Measurements from ENCODE around the gene CPEB1. TPM values are rescaled to one million over a fixed set of nuclear protein-coding genes. Genes with fewer than 3 reads are reported as not detected.
"Not testable (repeated sequence)": the region's sequence is repeated elsewhere in the genome, so short reads cannot be mapped to it uniquely, and the experiment has no call there.

The CPEB1 gene
- total RNA-seq, 3 donors from 2014 or later (not counting 1 experiment from before 2014, with no cell fraction given): not detected

GRCh38 chr15:82507087-82507486 lies 140.1 kb downstream of the CPEB1 start:
- H3K4me1 ChIP-seq (ENCODE audit: control insufficient read depth, insufficient read depth, low read length); H3K4me1 Mint-ChIP-seq; DNase-seq; H3K36me3 ChIP-seq (ENCODE audit: control insufficient read depth, insufficient read depth, low read length); intact Hi-C loops (cut with micrococcal nuclease); H3K27me3 ChIP-seq (ENCODE audit: control insufficient read depth, insufficient read depth, low read length); ATAC-seq; H3K4me3 ChIP-seq (ENCODE audit: low read length); H3K4me3 Mint-ChIP-seq; H3K9me3 ChIP-seq (ENCODE audit: control insufficient read depth, insufficient read depth, low read length); H3K27ac Mint-ChIP-seq; H3K27me3 Mint-ChIP-seq (ENCODE audit: low read depth in 2 of 2); H3K9me3 Mint-ChIP-seq; H3K36me3 Mint-ChIP-seq; H3K27ac ChIP-seq (ENCODE audit: low read length): not testable (repeated sequence)
- no CpG with 5 or more reads among the region's 1 CpG for WGBS (ENCODE audit: insufficient coverage)

- H3K36me3 ChIP-seq (ENCODE audit: control insufficient read depth, insufficient read depth, low read length); H3K4me3 ChIP-seq (ENCODE audit: low read length); H3K27me3 ChIP-seq (ENCODE audit: control insufficient read depth, insufficient read depth, low read length); ATAC-seq; H3K27ac ChIP-seq (ENCODE audit: low read length); H3K4me1 Mint-ChIP-seq; H3K27me3 Mint-ChIP-seq (ENCODE audit: low read depth in 2 of 2); H3K9me3 Mint-ChIP-seq; DNase-seq; H3K4me3 Mint-ChIP-seq; H3K36me3 Mint-ChIP-seq; intact Hi-C loops (cut with micrococcal nuclease); H3K27ac Mint-ChIP-seq; H3K4me1 ChIP-seq (ENCODE audit: control insufficient read depth, insufficient read depth, low read length); H3K9me3 ChIP-seq (ENCODE audit: control insufficient read depth, insufficient read depth, low read length): not testable (repeated sequence)
- WGBS (ENCODE audit: insufficient coverage): no CpG with 5 or more reads among the region's 3 CpGs
Observed at GRCh38 chr15:82505842-82506241, 141.3 kb downstream of the CPEB1 start.

GRCh38 chr15:82504074-82504473 lies 143.1 kb downstream of the CPEB1 start:
- intact Hi-C loops (cut with micrococcal nuclease); H3K27ac Mint-ChIP-seq; H3K9me3 Mint-ChIP-seq; ATAC-seq; DNase-seq; H3K4me3 Mint-ChIP-seq; H3K9me3 ChIP-seq (ENCODE audit: control insufficient read depth, insufficient read depth, low read length); H3K27me3 Mint-ChIP-seq (ENCODE audit: low read depth in 2 of 2); H3K27ac ChIP-seq (ENCODE audit: low read length); H3K36me3 ChIP-seq (ENCODE audit: control insufficient read depth, insufficient read depth, low read length); H3K27me3 ChIP-seq (ENCODE audit: control insufficient read depth, insufficient read depth, low read length); H3K36me3 Mint-ChIP-seq; H3K4me1 Mint-ChIP-seq; H3K4me1 ChIP-seq (ENCODE audit: control insufficient read depth, insufficient read depth, low read length); H3K4me3 ChIP-seq (ENCODE audit: low read length): not testable (repeated sequence)
- WGBS (ENCODE audit: insufficient coverage): no CpG with 5 or more reads among the region's 3 CpGs

- DNase-seq; H3K4me3 Mint-ChIP-seq; H3K4me1 Mint-ChIP-seq; H3K27ac ChIP-seq (ENCODE audit: low read length); H3K9me3 ChIP-seq (ENCODE audit: control insufficient read depth, insufficient read depth, low read length); H3K9me3 Mint-ChIP-seq; H3K27ac Mint-ChIP-seq; H3K27me3 Mint-ChIP-seq (ENCODE audit: low read depth in 2 of 2); H3K4me3 ChIP-seq (ENCODE audit: low read length); H3K27me3 ChIP-seq (ENCODE audit: control insufficient read depth, insufficient read depth, low read length); H3K36me3 ChIP-seq (ENCODE audit: control insufficient read depth, insufficient read depth, low read length); H3K4me1 ChIP-seq (ENCODE audit: control insufficient read depth, insufficient read depth, low read length); H3K36me3 Mint-ChIP-seq; intact Hi-C loops (cut with micrococcal nuclease): not testable (repeated sequence)
- ATAC-seq: peak; percentile 61 to 87 (median 76)
- 100% methylated on average over 1 of the region's 7 CpGs for WGBS (ENCODE audit: insufficient coverage)
Observed at GRCh38 chr15:82502700-82503339, 144.3 kb downstream of the CPEB1 start.

- H3K4me3 ChIP-seq (ENCODE audit: low read length); H3K27me3 ChIP-seq (ENCODE audit: control insufficient read depth, insufficient read depth, low read length); H3K27ac ChIP-seq (ENCODE audit: low read length); H3K36me3 ChIP-seq (ENCODE audit: control insufficient read depth, insufficient read depth, low read length); H3K9me3 Mint-ChIP-seq; H3K27ac Mint-ChIP-seq; H3K9me3 ChIP-seq (ENCODE audit: control insufficient read depth, insufficient read depth, low read length); H3K4me3 Mint-ChIP-seq; intact Hi-C loops (cut with micrococcal nuclease); H3K27me3 Mint-ChIP-seq (ENCODE audit: low read depth in 2 of 2); H3K36me3 Mint-ChIP-seq; H3K4me1 ChIP-seq (ENCODE audit: control insufficient read depth, insufficient read depth, low read length); H3K4me1 Mint-ChIP-seq; DNase-seq: not testable (repeated sequence)
- WGBS (ENCODE audit: insufficient coverage): no CpG with 5 or more reads among the region's 4 CpGs
- ATAC-seq: peak in 1 of 3 donors; percentile 33
Observed at GRCh38 chr15:82500772-82501171, 146.4 kb downstream of the CPEB1 start.

- not testable (repeated sequence) for H3K36me3 Mint-ChIP-seq
Observed at GRCh38 chr15:82497978-82498377, 149.2 kb downstream of the CPEB1 start.

More at GRCh38 chr15:82497978-82498377, 149.2 kb downstream of the CPEB1 start:
- DNase-seq; H3K4me3 Mint-ChIP-seq; H3K4me1 ChIP-seq (ENCODE audit: control insufficient read depth, insufficient read depth, low read length); H3K9me3 ChIP-seq (ENCODE audit: control insufficient read depth, insufficient read depth, low read length); H3K9me3 Mint-ChIP-seq; H3K27ac Mint-ChIP-seq; H3K4me3 ChIP-seq (ENCODE audit: low read length); intact Hi-C loops (cut with micrococcal nuclease); H3K27me3 Mint-ChIP-seq (ENCODE audit: low read depth in 2 of 2); H3K27ac ChIP-seq (ENCODE audit: low read length); H3K36me3 ChIP-seq (ENCODE audit: control insufficient read depth, insufficient read depth, low read length); ATAC-seq; H3K27me3 ChIP-seq (ENCODE audit: control insufficient read depth, insufficient read depth, low read length); H3K4me1 Mint-ChIP-seq: not testable (repeated sequence)

Other genes with a start within 250 kb of the CPEB1 start
- gene GOLGA6L9, start 217.5 kb downstream of the CPEB1 start, total RNA-seq: 1 to 10 TPM; 1.5 to 4.3 (median 3.6) TPM
- gene RPS17, start 106.9 kb downstream of the CPEB1 start, total RNA-seq: 1,000 to 10,000 TPM; 1,035 to 1,314 (median 1,130) TPM
- under 1 TPM in 1 of 3 donors, not detected in 2; 0.59 TPM for gene AP3B2, start 62.5 kb upstream of the CPEB1 start, total RNA-seq
- gene FSD2, start 158.7 kb upstream of the CPEB1 start, total RNA-seq: not detected
- gene WHAMM, start 162.3 kb upstream of the CPEB1 start, total RNA-seq: 10 to 100 TPM; 48.5 to 78.0 (median 67.6) TPM

All from natural killer cell (primary cell).